ENCODE data around the gene RPS6KB2. TPM values are rescaled to one million over a fixed set of nuclear protein-coding genes. Genes with fewer than 3 reads are reported as not detected.
"Not testable (repeated sequence)": the region's sequence is repeated elsewhere in the genome, so short reads cannot be mapped to it uniquely, and the experiment has no call there.

The RPS6KB2 gene
- total RNA-seq, 2 donors from 2014 or later = 47.8 to 62.7 TPM

- H3K36me3 Mint-ChIP-seq (ENCODE audit: low read depth) = no peaks in the 10 kb centered on the region
These were observed 25.8 kb downstream of the RPS6KB2 start for GRCh38 chr11:67453816-67454732.

GRCh38 chr11:67455054-67455453, 26.8 kb downstream of the RPS6KB2 start, which contains the start of gene CABP4:
TSS of gene CABP4 (plus strand) at chr11:67455354. CDS start at chr11:67455424, 70 bp downstream.
- no peak for DNase-seq
- Mint-ChIP-seq H3K36me3 (ENCODE audit: low read depth) (no peaks in the 10 kb centered on the region), H3K4me1 (peaks cover 8% of the 10 kb centered on the region), H3K27ac (no peak within 1 kb of the TSS), H3K4me3 (no peak within 1 kb of the TSS), H3K27me3 (no peaks in the 10 kb centered on the region)
- H3K9me3 ChIP-seq (ENCODE audit: control insufficient read depth, low read length, poor library complexity, severe bottlenecking) = no peaks in the 10 kb centered on the region
- ATAC-seq = no peak

More at GRCh38 chr11:67453816-67454732, 25.8 kb downstream of the RPS6KB2 start:
- Mint-ChIP-seq H3K4me3 (no peak overlapping the region), H3K4me1 (peaks cover 13% of the 10 kb centered on the region), H3K27me3 (no peaks in the 10 kb centered on the region), H3K27ac (no peak overlapping the region)
- H3K9me3 ChIP-seq (ENCODE audit: control insufficient read depth, low read length, poor library complexity, severe bottlenecking) = no peaks in the 10 kb centered on the region
- no peak for ATAC-seq
- no peak for DNase-seq

GRCh38 chr11:67456068-67456705, 27.9 kb downstream of the RPS6KB2 start:
- Mint-ChIP-seq H3K4me3 (no peak overlapping the region), H3K27me3 (no peaks in the 10 kb centered on the region), H3K36me3 (ENCODE audit: low read depth) (no peaks in the 10 kb centered on the region), H3K4me1 (peaks cover 8% of the 10 kb centered on the region), H3K27ac (no peak overlapping the region)
- DNase-seq = no peak
- ATAC-seq = no peak
- no peaks in the 10 kb centered on the region for H3K9me3 ChIP-seq (ENCODE audit: control insufficient read depth, low read length, poor library complexity, severe bottlenecking)

- H3K9me3 ChIP-seq (ENCODE audit: control insufficient read depth, low read length, poor library complexity, severe bottlenecking) = no peaks in the 10 kb centered on the region
- no peaks in the 10 kb centered on the region for H3K27me3 Mint-ChIP-seq
- H3K4me3 Mint-ChIP-seq = no peak overlapping the region
- H3K36me3 Mint-ChIP-seq (ENCODE audit: low read depth) = no peaks in the 10 kb centered on the region
- DNase-seq (no peak), ATAC-seq (no peak)
- H3K4me1 Mint-ChIP-seq = peaks cover 6% of the 10 kb centered on the region
- no peak overlapping the region for H3K27ac Mint-ChIP-seq
These were observed 29.2 kb downstream of the RPS6KB2 start for GRCh38 chr11:67457453-67457852.

GRCh38 chr11:67458266-67458665, 30.0 kb downstream of the RPS6KB2 start:
- DNase-seq (no peak), ATAC-seq (no peak)
- peaks cover 4% of the 10 kb centered on the region for H3K4me1 Mint-ChIP-seq
- no peak overlapping the region for H3K27ac Mint-ChIP-seq
- no peaks in the 10 kb centered on the region for H3K9me3 ChIP-seq (ENCODE audit: control insufficient read depth, low read length, poor library complexity, severe bottlenecking)
- H3K36me3 Mint-ChIP-seq (ENCODE audit: low read depth) = no peaks in the 10 kb centered on the region
- no peaks in the 10 kb centered on the region for H3K27me3 Mint-ChIP-seq
- H3K4me3 Mint-ChIP-seq = no peak overlapping the region

- Mint-ChIP-seq H3K36me3 (ENCODE audit: low read depth) (no peaks in the 10 kb centered on the region), H3K4me3 (no peak overlapping the region), H3K4me1 (peaks cover 18% of the 10 kb centered on the region), H3K27me3 (no peaks in the 10 kb centered on the region), H3K27ac (no peak overlapping the region)
- no peaks in the 10 kb centered on the region for H3K9me3 ChIP-seq (ENCODE audit: control insufficient read depth, low read length, poor library complexity, severe bottlenecking)
- no peak for DNase-seq
- no peak for ATAC-seq
These were observed 34.9 kb downstream of the RPS6KB2 start for GRCh38 chr11:67463186-67463585.

- no peak for ATAC-seq
- Mint-ChIP-seq H3K27ac (peak overlapping the region; percentile 83), H3K4me3 (peak overlapping the region; percentile 91), H3K27me3 (no peaks in the 10 kb centered on the region), H3K4me1 (peaks cover 22% of the 10 kb centered on the region), H3K36me3 (ENCODE audit: low read depth) (no peaks in the 10 kb centered on the region)
- DNase-seq = no peak
- H3K9me3 ChIP-seq (ENCODE audit: control insufficient read depth, low read length, poor library complexity, severe bottlenecking) = no peaks in the 10 kb centered on the region
These were observed 35.6 kb downstream of the RPS6KB2 start for GRCh38 chr11:67463680-67464410.

GRCh38 chr11:67464411-67465188, 36.3 kb downstream of the RPS6KB2 start:
- ATAC-seq (peak; percentile 84), DNase-seq (peak; percentile 88 to 92 (median 92))
- no peaks in the 10 kb centered on the region for H3K9me3 ChIP-seq (ENCODE audit: control insufficient read depth, low read length, poor library complexity, severe bottlenecking)
- peak overlapping the region; percentile 83 for H3K27ac Mint-ChIP-seq
- H3K4me3 Mint-ChIP-seq = peak overlapping the region; percentile 91
- no peaks in the 10 kb centered on the region for H3K36me3 Mint-ChIP-seq (ENCODE audit: low read depth)
- H3K4me1 Mint-ChIP-seq = peaks cover 22% of the 10 kb centered on the region
- no peaks in the 10 kb centered on the region for H3K27me3 Mint-ChIP-seq

GRCh38 chr11:67465189-67465510, 36.9 kb downstream of the RPS6KB2 start:
- Mint-ChIP-seq H3K27me3 (no peaks in the 10 kb centered on the region), H3K36me3 (ENCODE audit: low read depth) (no peaks in the 10 kb centered on the region), H3K4me1 (peaks cover 20% of the 10 kb centered on the region), H3K4me3 (peak overlapping the region; percentile 91), H3K27ac (peak overlapping the region; percentile 83)
- no peak for DNase-seq
- no peak for ATAC-seq
- no peaks in the 10 kb centered on the region for H3K9me3 ChIP-seq (ENCODE audit: control insufficient read depth, low read length, poor library complexity, severe bottlenecking)

- peaks cover 20% of the 10 kb centered on the region for H3K4me1 Mint-ChIP-seq
- not testable (repeated sequence) for ATAC-seq; H3K9me3 ChIP-seq (ENCODE audit: control insufficient read depth, low read length, poor library complexity, severe bottlenecking); H3K27me3 Mint-ChIP-seq; DNase-seq; H3K36me3 Mint-ChIP-seq (ENCODE audit: low read depth)
- H3K4me3 Mint-ChIP-seq = peak overlapping the region; percentile 91
- H3K27ac Mint-ChIP-seq = peak overlapping the region; percentile 83
These were observed 37.2 kb downstream of the RPS6KB2 start for GRCh38 chr11:67465530-67465929.

- H3K4me3 Mint-ChIP-seq = no peak overlapping the region
- ATAC-seq (no peak), DNase-seq (no peak)
- H3K36me3 Mint-ChIP-seq (ENCODE audit: low read depth) = no peaks in the 10 kb centered on the region
- no peaks in the 10 kb centered on the region for H3K9me3 ChIP-seq (ENCODE audit: control insufficient read depth, low read length, poor library complexity, severe bottlenecking)
- H3K27ac Mint-ChIP-seq = peak overlapping the region; percentile 93
- H3K4me1 Mint-ChIP-seq = peaks cover 20% of the 10 kb centered on the region
- no peaks in the 10 kb centered on the region for H3K27me3 Mint-ChIP-seq
These were observed 38.1 kb downstream of the RPS6KB2 start for GRCh38 chr11:67466367-67466766.

- no peak for DNase-seq
- ATAC-seq = no peak
- Mint-ChIP-seq H3K27ac (peak overlapping the region; percentile 93), H3K27me3 (no peaks in the 10 kb centered on the region), H3K36me3 (ENCODE audit: low read depth) (no peaks in the 10 kb centered on the region), H3K4me3 (peak overlapping the region; percentile 92), H3K4me1 (peaks cover 20% of the 10 kb centered on the region)
- no peaks in the 10 kb centered on the region for H3K9me3 ChIP-seq (ENCODE audit: control insufficient read depth, low read length, poor library complexity, severe bottlenecking)
These were observed 38.9 kb downstream of the RPS6KB2 start for GRCh38 chr11:67466962-67467771.

Measured in T-helper 17 cell (primary cell).